Measurements from ENCODE around the gene NT5C3B.

Gene NT5C3B

DNA sequence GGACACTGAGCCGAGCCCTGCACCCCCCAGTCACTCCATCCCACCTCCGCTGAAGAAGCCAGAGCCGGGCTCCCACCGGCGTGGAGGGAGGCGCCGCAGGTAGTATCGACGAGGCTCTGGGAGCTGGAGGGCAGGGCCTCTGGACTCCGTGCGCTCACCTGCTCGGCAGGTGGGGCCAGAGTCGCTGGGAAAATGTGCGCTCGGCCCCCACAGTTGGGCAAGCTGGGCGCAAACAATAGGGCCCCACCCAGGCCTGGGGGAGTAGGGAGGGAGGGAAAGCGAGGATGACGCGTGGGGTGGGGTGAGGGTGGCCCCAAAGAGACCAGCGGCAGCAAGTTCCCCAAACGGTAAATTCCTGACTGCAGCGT lies 50.2 kb downstream of the NT5C3B start:
- TF ChIP-seq EZH2phosphoT487 (conservative IDR thresholded peaks at IDR 0.05; ENCODE audit: low read length): no peak
- H3K9me2 ChIP-seq (replicated peaks; ENCODE audit: insufficient read depth, low read length): no peaks in the 10 kb centered on the region
- no peaks in the 10 kb centered on the region for H3F3A ChIP-seq (ENCODE audit: insufficient read depth)
- no peak overlapping the region for H3K4me3 ChIP-seq (ENCODE audit: insufficient read depth, low read length, poor library complexity, severe bottlenecking)
- H2AFZ ChIP-seq (ENCODE audit: low read depth, low read length, severe bottlenecking): no peak overlapping the region
- H3K9ac ChIP-seq (ENCODE audit: low read length): no peak overlapping the region
- H3K4me2 ChIP-seq (ENCODE audit: low read depth, low read length, poor library complexity, severe bottlenecking): peak overlapping the region; percentile 41
- H3K9me3 ChIP-seq (ENCODE audit: insufficient read depth, low read length): no peaks in the 10 kb centered on the region
- H3K27ac ChIP-seq (ENCODE audit: low read depth, low read length): no peak overlapping the region
- no peaks in the 10 kb centered on the region for H4K20me1 ChIP-seq (ENCODE audit: low read depth, low read length)
- no peaks in the 10 kb centered on the region for H3K36me3 ChIP-seq (ENCODE audit: low read length)
- no peaks in the 10 kb centered on the region for H3K79me2 ChIP-seq (ENCODE audit: insufficient read depth, low read length)
- no peaks in the 10 kb centered on the region for H3K27me3 ChIP-seq (ENCODE audit: low read length)

- H3K4me3 ChIP-seq (ENCODE audit: insufficient read depth, low read length, poor library complexity, severe bottlenecking): no peak overlapping the region
- no peak overlapping the region for H2AFZ ChIP-seq (ENCODE audit: low read depth, low read length, severe bottlenecking)
- no peaks in the 10 kb centered on the region for H3K79me2 ChIP-seq (ENCODE audit: insufficient read depth, low read length)
- H3F3A ChIP-seq (ENCODE audit: insufficient read depth): no peaks in the 10 kb centered on the region
- no peaks in the 10 kb centered on the region for H4K20me1 ChIP-seq (ENCODE audit: low read depth, low read length)
- no peaks in the 10 kb centered on the region for H3K27me3 ChIP-seq (ENCODE audit: low read length)
- no peaks in the 10 kb centered on the region for H3K36me3 ChIP-seq (ENCODE audit: low read length)
- no peaks in the 10 kb centered on the region for H3K9me2 ChIP-seq (replicated peaks; ENCODE audit: insufficient read depth, low read length)
- H3K9me3 ChIP-seq (ENCODE audit: insufficient read depth, low read length): no peaks in the 10 kb centered on the region
- H3K4me2 ChIP-seq (ENCODE audit: low read depth, low read length, poor library complexity, severe bottlenecking): no peak overlapping the region
- TF ChIP-seq EZH2phosphoT487 (conservative IDR thresholded peaks at IDR 0.05; ENCODE audit: low read length): no peak
- TF ChIP-seq, protein P1, sequence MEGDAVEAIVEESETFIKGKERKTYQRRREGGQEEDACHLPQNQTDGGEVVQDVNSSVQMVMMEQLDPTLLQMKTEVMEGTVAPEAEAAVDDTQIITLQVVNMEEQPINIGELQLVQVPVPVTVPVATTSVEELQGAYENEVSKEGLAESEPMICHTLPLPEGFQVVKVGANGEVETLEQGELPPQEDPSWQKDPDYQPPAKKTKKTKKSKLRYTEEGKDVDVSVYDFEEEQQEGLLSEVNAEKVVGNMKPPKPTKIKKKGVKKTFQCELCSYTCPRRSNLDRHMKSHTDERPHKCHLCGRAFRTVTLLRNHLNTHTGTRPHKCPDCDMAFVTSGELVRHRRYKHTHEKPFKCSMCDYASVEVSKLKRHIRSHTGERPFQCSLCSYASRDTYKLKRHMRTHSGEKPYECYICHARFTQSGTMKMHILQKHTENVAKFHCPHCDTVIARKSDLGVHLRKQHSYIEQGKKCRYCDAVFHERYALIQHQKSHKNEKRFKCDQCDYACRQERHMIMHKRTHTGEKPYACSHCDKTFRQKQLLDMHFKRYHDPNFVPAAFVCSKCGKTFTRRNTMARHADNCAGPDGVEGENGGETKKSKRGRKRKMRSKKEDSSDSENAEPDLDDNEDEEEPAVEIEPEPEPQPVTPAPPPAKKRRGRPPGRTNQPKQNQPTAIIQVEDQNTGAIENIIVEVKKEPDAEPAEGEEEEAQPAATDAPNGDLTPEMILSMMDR (IDR thresholded peaks at IDR 0.05; ENCODE audit: insufficient read depth, low read length, poor library complexity, severe bottlenecking): no peak
- H3K9ac ChIP-seq (ENCODE audit: low read length): no peak overlapping the region
- H3K27ac ChIP-seq (ENCODE audit: low read depth, low read length): no peak overlapping the region
Observed at GRCh38 chr17:41785091-41785858, 50.8 kb downstream of the NT5C3B start.

DNA sequence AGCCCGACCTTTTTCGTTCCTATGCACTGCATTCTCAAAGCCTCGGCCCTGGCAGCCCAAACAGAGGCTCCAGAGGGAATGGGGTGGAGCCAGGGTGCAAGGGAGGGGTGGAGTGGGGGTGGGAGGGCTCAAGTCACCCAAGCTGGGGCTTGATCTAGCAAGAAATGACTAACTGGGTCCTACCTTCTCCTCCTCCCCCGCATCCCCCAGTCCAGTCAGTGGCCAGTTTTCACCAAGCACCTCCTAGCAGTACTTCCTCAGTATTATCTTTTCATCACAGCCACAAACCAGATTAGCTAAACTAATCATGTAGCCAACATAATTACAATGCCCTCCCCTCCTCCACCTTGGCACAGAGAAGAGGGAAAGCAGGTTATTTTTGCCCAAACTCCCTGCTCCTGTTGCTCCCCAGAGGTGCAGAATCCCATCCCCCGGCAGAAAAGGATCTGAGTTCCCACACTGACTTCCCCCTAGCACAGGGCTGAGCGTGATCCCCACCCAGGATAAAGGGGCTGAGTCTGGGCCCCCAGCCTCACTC lies 51.8 kb downstream of the NT5C3B start:
- H3K9me3 ChIP-seq (ENCODE audit: insufficient read depth, low read length): no peaks in the 10 kb centered on the region
- no peaks in the 10 kb centered on the region for H3K36me3 ChIP-seq (ENCODE audit: low read length)
- no peaks in the 10 kb centered on the region for H4K20me1 ChIP-seq (ENCODE audit: low read depth, low read length)
- H3K4me2 ChIP-seq (ENCODE audit: low read depth, low read length, poor library complexity, severe bottlenecking): no peak overlapping the region
- no peak overlapping the region for H2AFZ ChIP-seq (ENCODE audit: low read depth, low read length, severe bottlenecking)
- TF ChIP-seq, protein P1 (IDR thresholded peaks at IDR 0.05; ENCODE audit: insufficient read depth, low read length, poor library complexity, severe bottlenecking): no peak
- TF ChIP-seq EZH2phosphoT487 (conservative IDR thresholded peaks at IDR 0.05; ENCODE audit: low read length): no peak
- H3K4me3 ChIP-seq (ENCODE audit: insufficient read depth, low read length, poor library complexity, severe bottlenecking): no peak overlapping the region
- no peak overlapping the region for H3K9ac ChIP-seq (ENCODE audit: low read length)
- H3K27me3 ChIP-seq (ENCODE audit: low read length): no peaks in the 10 kb centered on the region
- H3K79me2 ChIP-seq (ENCODE audit: insufficient read depth, low read length): no peaks in the 10 kb centered on the region
- no peaks in the 10 kb centered on the region for H3K9me2 ChIP-seq (replicated peaks; ENCODE audit: insufficient read depth, low read length)
- H3F3A ChIP-seq (ENCODE audit: insufficient read depth): no peaks in the 10 kb centered on the region
- H3K27ac ChIP-seq (ENCODE audit: low read depth, low read length): no peak overlapping the region

DNA sequence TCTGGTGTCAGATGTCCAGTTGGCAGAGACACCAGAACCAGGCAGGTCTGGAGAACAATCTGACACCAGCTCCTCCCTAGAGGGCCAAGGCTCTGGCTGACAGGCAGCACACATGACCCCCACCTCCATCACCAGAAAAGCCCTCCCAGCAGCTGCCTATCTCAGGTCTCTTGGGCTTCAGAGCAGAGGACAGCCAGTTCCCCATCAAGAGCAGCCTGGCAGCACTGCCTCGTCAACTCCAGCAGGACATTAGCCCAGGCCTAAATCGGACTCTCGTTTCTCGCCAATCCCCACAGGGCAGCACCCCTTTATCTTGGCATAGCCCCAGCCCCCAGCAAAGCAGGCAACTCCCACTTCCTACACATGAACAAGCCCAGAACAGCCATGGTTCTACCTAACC lies 53.9 kb downstream of the NT5C3B start:
- TF ChIP-seq EZH2phosphoT487 (conservative IDR thresholded peaks at IDR 0.05; ENCODE audit: low read length): no peak
- TF ChIP-seq, protein P1 (IDR thresholded peaks at IDR 0.05; ENCODE audit: insufficient read depth, low read length, poor library complexity, severe bottlenecking): no peak
- Histone ChIP-seq H3K27ac (ENCODE audit: low read depth, low read length) (no peak overlapping the region), H3K9ac (ENCODE audit: low read length) (no peak overlapping the region), H3K9me2 (replicated peaks; ENCODE audit: insufficient read depth, low read length) (no peaks in the 10 kb centered on the region), H3K9me3 (ENCODE audit: insufficient read depth, low read length) (no peaks in the 10 kb centered on the region), H3F3A (ENCODE audit: insufficient read depth) (no peaks in the 10 kb centered on the region), H3K27me3 (ENCODE audit: low read length) (no peaks in the 10 kb centered on the region), H3K36me3 (ENCODE audit: low read length) (no peaks in the 10 kb centered on the region), H3K79me2 (ENCODE audit: insufficient read depth, low read length) (no peaks in the 10 kb centered on the region), H3K4me2 (ENCODE audit: low read depth, low read length, poor library complexity, severe bottlenecking) (no peak overlapping the region), H2AFZ (ENCODE audit: low read depth, low read length, severe bottlenecking) (no peak overlapping the region), H3K4me3 (ENCODE audit: insufficient read depth, low read length, poor library complexity, severe bottlenecking) (no peak overlapping the region), H4K20me1 (ENCODE audit: low read depth, low read length) (no peaks in the 10 kb centered on the region)
